Left kidney (tissue), 8 donors: ENCODE results near the gene POLR3E. TPM values are rescaled to one million over a fixed set of nuclear protein-coding genes. Genes with fewer than 3 reads are reported as not detected.
A peak's percentile ranks its signal among the peaks of the same experiment; 100 is the strongest.

ENCODE experiments used
- DNase-seq: peaks from one replicate; pipeline ENCODE4 v3.0.0-alpha.2; 2013
- long read RNA-seq, 8 donors: transcript quantifications; one replicate each; lab custom pipeline, GENCODE V29; 2026
- polyA plus RNA-seq: library from polyadenylated mRNA; unstranded; fragments of 120-200 nt; gene quantifications from one replicate; pipeline ENCODE4 v1.2.1, GENCODE V29; 2013; ENCODE audit not compliant: insufficient read length

The POLR3E gene, protein sequence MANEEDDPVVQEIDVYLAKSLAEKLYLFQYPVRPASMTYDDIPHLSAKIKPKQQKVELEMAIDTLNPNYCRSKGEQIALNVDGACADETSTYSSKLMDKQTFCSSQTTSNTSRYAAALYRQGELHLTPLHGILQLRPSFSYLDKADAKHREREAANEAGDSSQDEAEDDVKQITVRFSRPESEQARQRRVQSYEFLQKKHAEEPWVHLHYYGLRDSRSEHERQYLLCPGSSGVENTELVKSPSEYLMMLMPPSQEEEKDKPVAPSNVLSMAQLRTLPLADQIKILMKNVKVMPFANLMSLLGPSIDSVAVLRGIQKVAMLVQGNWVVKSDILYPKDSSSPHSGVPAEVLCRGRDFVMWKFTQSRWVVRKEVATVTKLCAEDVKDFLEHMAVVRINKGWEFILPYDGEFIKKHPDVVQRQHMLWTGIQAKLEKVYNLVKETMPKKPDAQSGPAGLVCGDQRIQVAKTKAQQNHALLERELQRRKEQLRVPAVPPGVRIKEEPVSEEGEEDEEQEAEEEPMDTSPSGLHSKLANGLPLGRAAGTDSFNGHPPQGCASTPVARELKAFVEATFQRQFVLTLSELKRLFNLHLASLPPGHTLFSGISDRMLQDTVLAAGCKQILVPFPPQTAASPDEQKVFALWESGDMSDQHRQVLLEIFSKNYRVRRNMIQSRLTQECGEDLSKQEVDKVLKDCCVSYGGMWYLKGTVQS
- 68.7 TPM for polyA plus RNA-seq
- long read RNA-seq, donor 1, full-length matches to known transcripts: 2 of 15 reads
- long read RNA-seq, donor 1, partial matches to known transcripts: 13 of 15 reads
- long read RNA-seq, donor 1, other reads (novel, unspliced or antisense): 0 of 15 reads
- long read RNA-seq, donor 2, transcript POLR3E-213 (2 exons, 1,549 nt): major isoform, 8 of 13 reads
- long read RNA-seq, donor 2, partial matches to known transcripts: 0 of 13 reads
- long read RNA-seq, donor 2, other reads (novel, unspliced or antisense): 0 of 13 reads
- long read RNA-seq, donor 3, full-length matches to known transcripts: 13 of 13 reads
- long read RNA-seq, donor 3, partial matches to known transcripts: 0 of 13 reads
- long read RNA-seq, donor 3, other reads (novel, unspliced or antisense): 0 of 13 reads
- long read RNA-seq, donor 4: 0 reads
- long read RNA-seq, donor 5, full-length matches to known transcripts: 20 of 33 reads
- long read RNA-seq, donor 5, partial matches to known transcripts: 13 of 33 reads
- long read RNA-seq, donor 5, other reads (novel, unspliced or antisense): 0 of 33 reads
- long read RNA-seq, donor 6, full-length matches to known transcripts: 5 of 19 reads
- long read RNA-seq, donor 6, partial matches to known transcripts: 14 of 19 reads
- long read RNA-seq, donor 6, other reads (novel, unspliced or antisense): 0 of 19 reads
- long read RNA-seq, donor 7, full-length matches to known transcripts: 22 of 47 reads
- long read RNA-seq, donor 7, partial matches to known transcripts: 25 of 47 reads
- long read RNA-seq, donor 7, other reads (novel, unspliced or antisense): 0 of 47 reads
- long read RNA-seq, donor 8, partial matches to known transcripts: 0 of 5 reads
- long read RNA-seq, donor 8, other reads (novel, unspliced or antisense): 0 of 5 reads

GRCh38 chr16:22297114-22297870 is at the start of gene POLR3E:
POLR3E (plus strand) TSS chr16:22297409; CDS start chr16:22302969, 5,560 bp downstream.
- peak; percentile 99 for DNase-seq

GRCh38 chr16:22250522-22250921 is 46.7 kb upstream of the POLR3E start:
- no peak for DNase-seq

DNA sequence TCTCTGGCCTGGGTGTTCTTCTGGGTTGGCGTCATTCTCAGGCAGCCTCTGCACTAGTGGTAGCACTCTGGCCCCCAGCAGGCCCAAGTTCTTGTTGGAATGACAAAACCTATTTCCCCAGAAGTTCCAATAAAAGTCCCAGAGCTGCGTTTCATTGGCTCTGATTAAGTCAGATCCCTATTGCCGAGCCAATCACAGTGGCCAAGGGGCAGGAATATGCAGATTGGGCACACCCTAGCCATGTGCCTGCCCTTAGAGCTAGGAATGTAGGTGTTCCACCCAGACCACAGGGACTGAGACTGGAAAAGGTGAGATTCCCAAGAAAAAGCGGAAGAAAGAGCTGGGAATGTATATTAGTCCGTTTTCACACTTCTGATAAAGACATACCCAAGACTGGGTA is 44.9 kb upstream of the POLR3E start:
- DNase-seq: no peak

DNA sequence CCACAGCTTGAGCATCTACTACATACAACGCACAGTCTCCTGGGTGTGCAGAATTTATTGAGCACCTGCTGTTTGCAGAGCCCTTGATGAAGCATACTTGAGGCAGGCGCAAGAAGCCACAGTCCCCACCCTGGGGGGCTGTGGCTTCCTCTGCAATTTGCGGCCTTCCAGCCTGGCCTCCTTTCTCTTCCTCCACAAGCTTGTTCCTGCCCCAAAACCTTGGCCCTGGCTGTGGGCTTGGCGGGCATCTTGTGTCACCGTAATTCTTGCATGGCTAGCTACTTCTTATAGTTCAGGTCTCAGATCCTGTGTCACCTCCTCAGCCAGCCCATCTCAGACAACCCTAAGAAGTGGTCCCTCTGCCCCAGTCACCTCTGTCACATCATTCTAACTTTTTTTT is 43.9 kb upstream of the POLR3E start:
- no peak for DNase-seq

DNA sequence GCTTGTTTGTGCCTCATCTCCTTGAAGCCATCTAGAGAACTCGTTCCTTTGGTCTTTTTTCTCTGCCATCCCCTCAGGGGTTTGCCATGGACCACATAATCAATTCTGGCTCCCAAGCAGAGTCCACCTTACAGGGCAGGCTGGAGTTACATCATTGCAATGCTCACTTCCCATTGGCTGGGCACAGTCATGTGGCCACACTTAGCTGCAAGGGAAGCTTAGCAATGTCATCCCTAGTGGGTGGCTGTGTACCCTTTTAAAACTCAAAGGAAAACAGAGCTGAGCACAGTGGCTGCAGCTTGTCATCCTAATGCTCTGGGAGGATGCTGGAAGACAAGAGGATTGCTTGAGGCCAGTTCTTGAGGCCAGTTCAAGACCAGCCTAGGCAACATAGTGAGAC is 41.9 kb upstream of the POLR3E start:
- no peak for DNase-seq

- DNase-seq: no peak
Measured at GRCh38 chr16:22257440-22257839, 39.8 kb upstream of the POLR3E start.

DNA sequence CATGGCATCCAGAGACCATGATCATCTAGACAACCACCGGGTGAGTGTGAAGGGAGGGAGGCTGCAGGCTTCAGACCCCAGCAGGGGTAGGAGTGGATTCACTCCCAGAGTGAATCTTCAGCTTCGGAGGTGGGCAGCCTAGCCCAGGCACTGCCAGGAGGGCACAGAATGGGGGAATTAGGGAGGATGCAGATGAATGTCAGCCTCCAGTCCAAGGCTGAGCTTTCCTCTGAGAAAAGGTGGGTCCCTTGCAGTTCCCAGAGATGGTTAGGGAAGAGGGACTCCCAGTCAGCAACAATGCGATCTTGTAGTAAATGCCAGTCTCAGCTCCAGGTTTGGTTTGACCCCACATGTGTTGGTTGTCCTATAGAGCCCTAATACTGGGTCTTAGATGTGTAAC is 36.7 kb upstream of the POLR3E start:
- DNase-seq: no peak

DNA sequence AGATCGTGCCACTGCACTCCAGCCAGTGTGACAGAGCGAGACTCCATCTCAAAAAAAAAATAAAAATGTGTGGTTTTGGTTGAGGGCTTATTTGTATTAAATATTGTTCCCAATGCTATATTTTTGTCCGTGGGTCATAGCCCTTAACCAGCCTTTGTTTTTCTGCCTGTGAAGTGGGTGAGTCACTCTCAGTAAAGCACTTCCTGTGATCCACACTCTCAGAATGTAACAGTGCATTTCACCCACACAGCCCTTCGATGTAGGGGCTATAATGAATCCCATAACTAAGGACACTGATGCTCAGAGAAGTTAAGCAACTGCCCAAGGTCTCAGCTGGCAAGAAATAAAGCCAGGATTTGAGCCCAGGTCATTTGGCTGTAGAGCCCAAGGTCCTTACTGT is 34.7 kb upstream of the POLR3E start:
- DNase-seq: no peak

DNA sequence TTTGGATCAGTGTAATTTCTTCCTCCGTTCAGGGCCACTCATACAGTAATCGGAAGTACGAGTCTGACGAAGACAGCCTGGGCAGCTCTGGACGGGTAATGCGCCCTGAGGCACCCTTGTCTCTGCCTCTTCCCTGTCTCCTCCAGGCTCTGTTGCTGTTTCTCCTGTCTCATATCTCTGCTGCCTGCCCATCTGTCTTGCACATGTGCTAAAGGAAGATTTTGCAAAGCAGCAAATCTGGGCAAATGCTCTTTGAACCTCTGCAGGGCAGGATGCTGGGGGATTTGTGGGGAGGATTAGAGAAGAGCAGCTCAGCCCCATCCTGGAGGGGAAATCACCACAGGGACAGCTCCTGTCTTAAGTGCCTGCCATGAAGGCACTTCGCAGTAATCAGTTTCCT is 32.4 kb upstream of the POLR3E start:
- no peak for DNase-seq

DNA sequence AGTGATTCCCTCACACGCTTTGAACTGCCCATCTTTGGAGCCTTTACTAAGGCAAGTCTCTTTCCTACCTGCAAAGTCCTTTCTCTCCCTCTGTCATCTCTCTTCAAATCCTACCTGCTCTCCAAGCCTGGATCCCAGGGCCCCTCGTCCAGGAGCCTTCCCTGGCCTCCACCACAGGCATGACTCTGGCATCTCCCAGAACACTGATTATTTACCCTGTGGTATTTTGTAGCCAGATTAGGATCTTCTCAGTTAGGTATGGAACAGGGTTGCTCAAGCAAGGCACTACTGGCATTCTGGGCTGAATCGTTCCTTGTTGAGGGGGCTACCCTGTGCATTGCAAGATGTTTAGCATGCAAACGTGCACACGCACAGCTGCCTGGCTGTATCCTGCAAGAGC is 31.9 kb upstream of the POLR3E start:
- no peak for DNase-seq

DNA sequence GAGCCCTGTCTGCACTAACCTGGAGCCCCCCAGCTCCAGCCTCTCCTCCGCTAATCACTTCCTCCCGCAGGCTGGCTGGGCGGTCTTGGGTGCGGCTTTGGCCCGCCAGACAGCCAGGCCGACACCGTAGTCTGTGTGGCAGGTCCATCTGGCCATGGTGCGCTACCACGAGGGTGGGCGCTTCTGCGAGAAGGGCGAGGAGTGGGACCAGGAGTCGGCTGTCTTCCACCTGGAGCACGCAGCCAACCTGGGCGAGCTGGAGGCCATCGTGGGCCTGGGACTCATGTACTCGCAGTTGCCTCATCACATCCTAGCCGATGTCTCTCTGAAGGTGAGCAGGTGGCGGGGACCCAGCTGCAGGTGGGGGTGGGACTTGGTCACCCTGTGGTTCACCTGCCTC is 30.7 kb upstream of the POLR3E start:
- no peak for DNase-seq

GRCh38 chr16:22267764-22268163 is 29.4 kb upstream of the POLR3E start:
- no peak for DNase-seq

GRCh38 chr16:22270525-22270924 is 26.7 kb upstream of the POLR3E start:
- no peak for DNase-seq

DNA sequence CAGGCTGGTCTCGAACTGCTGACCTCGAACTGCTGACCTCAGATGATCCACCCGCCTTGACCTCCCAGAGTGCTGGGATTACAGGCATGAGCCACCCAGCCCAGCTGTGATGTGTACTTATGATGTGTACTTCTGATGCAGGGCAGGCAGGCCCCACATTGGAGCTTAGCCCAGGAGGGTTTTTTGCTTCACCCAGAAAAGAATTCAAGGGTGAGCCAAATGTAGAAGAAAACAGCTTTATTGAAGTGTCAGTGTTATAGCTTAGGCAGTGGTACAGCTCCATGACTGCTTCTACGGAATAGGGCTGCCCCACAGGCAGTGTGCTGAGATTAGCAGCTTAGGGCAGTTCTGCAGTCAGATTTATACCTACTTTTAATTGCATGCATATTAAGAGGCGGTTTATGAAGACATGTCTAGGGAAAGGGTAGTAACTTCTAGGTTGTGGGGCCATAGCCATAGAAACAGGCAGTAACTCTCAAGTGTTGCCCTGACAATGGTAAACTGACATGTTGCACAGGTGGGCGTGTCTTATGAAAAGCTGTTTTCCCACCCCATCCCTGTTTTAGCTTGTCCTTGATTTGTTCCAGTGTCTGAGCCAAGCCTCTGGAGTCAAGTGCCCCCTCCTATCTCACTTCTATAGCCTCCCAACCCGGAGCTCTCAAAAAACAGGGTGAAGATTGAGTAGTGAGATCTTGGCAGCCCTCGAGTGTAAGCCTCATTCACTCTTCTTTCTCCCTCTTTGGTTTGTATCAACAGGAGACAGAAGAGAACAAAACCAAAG is 24.1 kb upstream of the POLR3E start:
- DNase-seq: no peak

GRCh38 chr16:22274916-22275315 is 22.3 kb upstream of the POLR3E start:
- DNase-seq: no peak

GRCh38 chr16:22278441-22279230 is 18.6 kb upstream of the POLR3E start:
- no peak for DNase-seq

- no peak for DNase-seq
Measured at GRCh38 chr16:22282254-22282892, 14.8 kb upstream of the POLR3E start.

- no peak for DNase-seq
Measured at GRCh38 chr16:22284637-22285036, 12.6 kb upstream of the POLR3E start.

DNA sequence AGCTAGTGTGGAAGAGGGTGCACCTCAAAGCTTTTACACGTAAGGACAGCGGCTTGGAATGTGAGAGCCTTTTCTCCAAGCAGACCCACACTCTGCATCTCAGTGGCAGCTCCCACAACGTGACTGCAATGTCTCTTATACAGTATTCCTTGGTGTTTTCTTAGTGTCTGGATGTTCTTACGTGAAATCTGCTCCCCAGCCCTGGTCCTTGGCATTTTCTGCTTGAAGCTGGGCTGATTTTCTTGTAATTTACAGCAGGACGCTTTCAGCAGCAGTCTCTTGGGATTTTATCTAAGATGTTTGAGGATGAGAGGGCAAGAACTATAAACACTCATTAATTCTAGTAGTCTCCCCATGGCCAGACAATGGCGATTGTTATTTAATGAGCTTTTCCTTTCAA is 12.1 kb upstream of the POLR3E start:
- no peak for DNase-seq
